WTC11 (cell line): Measurements from ENCODE around the gene DNLZ. TPM values are rescaled to one million over a fixed set of nuclear protein-coding genes. Genes with fewer than 3 reads are reported as not detected.

Experiments
- ATAC-seq: fragments of 200-7000 bp; cut with Tn5 transposase; 2 replicates; pipeline ENCODE4 v1.10.0; 2021; ENCODE audit warnings: mild to moderate bottlenecking, moderate library complexity
- CTCF ChIA-PET: fragments of 300-600 bp; sonication (Branson Sonifier 250); formaldehyde crosslinking; loops from one replicate; lab custom pipeline; 2021; ENCODE audit warnings: antibody characterized with exemption; lab: Charles Lee
- POLR2A ChIA-PET: fragments of 350-600 bp; sonication (Branson Sonifier 250); formaldehyde crosslinking; loops from one replicate; lab custom pipeline; 2021; ENCODE audit warnings: antibody characterized with exemption; lab: Charles Lee
- DNase-seq: peaks from one replicate; pipeline ENCODE4 v3.0.0; 2021; ENCODE audit warnings: low spot score
- H3K27ac Mint-ChIP-seq: 2 replicates; pipeline ENCODE4 v1.8.0; 2021; ENCODE audit warnings: mixed read lengths
- H3K27me3 Mint-ChIP-seq: 2 replicates; pipeline ENCODE4 v1.8.0; 2021; ENCODE audit warnings: low read depth, mild to moderate bottlenecking, moderate library complexity, mixed read lengths
- H3K36me3 Mint-ChIP-seq: 2 replicates; pipeline ENCODE4 v1.8.0; 2021; ENCODE audit warnings: mixed read lengths
- H3K4me1 Mint-ChIP-seq: 2 replicates; pipeline ENCODE4 v1.8.0; 2022; ENCODE audit warnings: mixed read lengths
- H3K4me3 Mint-ChIP-seq: 2 replicates; pipeline ENCODE4 v1.8.0; 2021; ENCODE audit warnings: mild to moderate bottlenecking, moderate library complexity, mixed read lengths
- H3K9me3 Mint-ChIP-seq: 2 replicates; pipeline ENCODE4 v1.8.0; 2021; ENCODE audit warnings: mixed read lengths
- FOXP4 ChIP-seq: sonication (generic); formaldehyde crosslinking; IDR thresholded peaks from 2 replicates; pipeline ENCODE4 v1.8.0; 2022; ENCODE audit warnings: mild to moderate bottlenecking, missing genetic modification reagents
- JUN ChIP-seq: sonication (generic); formaldehyde crosslinking; IDR thresholded peaks from 2 replicates; pipeline ENCODE4 v1.8.0; 2023; ENCODE audit warnings: mild to moderate bottlenecking, missing genetic modification reagents
- MLX ChIP-seq: sonication (generic); formaldehyde crosslinking; IDR thresholded peaks from 2 replicates; pipeline ENCODE4 v1.8.1; 2023; ENCODE audit warnings: mild to moderate bottlenecking, missing genetic modification reagents, moderate library complexity
- MYBL2 ChIP-seq: sonication (generic); formaldehyde crosslinking; IDR thresholded peaks from 2 replicates; pipeline ENCODE4 v1.8.1; 2023; ENCODE audit warnings: mild to moderate bottlenecking, moderate library complexity, missing genetic modification reagents
- NFE2L1 ChIP-seq: sonication (generic); formaldehyde crosslinking; IDR thresholded peaks from 2 replicates; pipeline ENCODE4 v1.8.1; 2023; ENCODE audit warnings: missing genetic modification reagents
- NR1H2 ChIP-seq: sonication (generic); formaldehyde crosslinking; IDR thresholded peaks from 2 replicates; pipeline ENCODE4 v1.9.0; 2021; ENCODE audit warnings: mild to moderate bottlenecking, moderate library complexity, missing genetic modification reagents
- ZBTB21 ChIP-seq: sonication (generic); formaldehyde crosslinking; IDR thresholded peaks from 2 replicates; pipeline ENCODE4 v1.8.1; 2023; ENCODE audit warnings: mild to moderate bottlenecking, missing genetic modification reagents, borderline replicate concordance
- ZNF219 ChIP-seq: sonication (generic); formaldehyde crosslinking; IDR thresholded peaks from 2 replicates; pipeline ENCODE4 v1.8.0; 2023; ENCODE audit warnings: missing genetic modification reagents, mild to moderate bottlenecking, borderline replicate concordance
- ZNF263 ChIP-seq: sonication (generic); formaldehyde crosslinking; IDR thresholded peaks from 2 replicates; pipeline ENCODE4 v1.8.1; 2022; ENCODE audit warnings: low read depth, mild to moderate bottlenecking, moderate library complexity, missing genetic modification reagents
- ZNF416 ChIP-seq: fragments of 250-450 bp; sonication (Bioruptor Pico); IDR thresholded peaks from 2 replicates; pipeline ENCODE4 v1.9.0; 2021; ENCODE audit warnings: mild to moderate bottlenecking, inconsistent platforms
- ZNF423 ChIP-seq: fragments of 250-450 bp; sonication (Bioruptor Pico); IDR thresholded peaks from 2 replicates; pipeline ENCODE4 v2.1.2; 2022; ENCODE audit warnings: mild to moderate bottlenecking, moderate library complexity
- total RNA-seq: library from RNA; stranded (reverse); gene quantifications from 3 replicates; pipeline ENCODE4 v1.2.3, GENCODE V29; 2021
- TF ChIP-seq, protein P1 (sequence below): fragments of 200-600 bp; IDR thresholded peaks from 2 replicates; pipeline ENCODE4 v1.8.0; 2022; ENCODE audit warnings: antibody characterized with exemption
- TF ChIP-seq, protein P2 (sequence below): sonication (generic); formaldehyde crosslinking; IDR thresholded peaks from 2 replicates; pipeline ENCODE4 v1.8.1; 2023; ENCODE audit warnings: mild to moderate bottlenecking, moderate library complexity, missing genetic modification reagents

DNLZ gene
- total RNA-seq, 1 experiment from 2014 or later: 17.2 TPM

DNA sequence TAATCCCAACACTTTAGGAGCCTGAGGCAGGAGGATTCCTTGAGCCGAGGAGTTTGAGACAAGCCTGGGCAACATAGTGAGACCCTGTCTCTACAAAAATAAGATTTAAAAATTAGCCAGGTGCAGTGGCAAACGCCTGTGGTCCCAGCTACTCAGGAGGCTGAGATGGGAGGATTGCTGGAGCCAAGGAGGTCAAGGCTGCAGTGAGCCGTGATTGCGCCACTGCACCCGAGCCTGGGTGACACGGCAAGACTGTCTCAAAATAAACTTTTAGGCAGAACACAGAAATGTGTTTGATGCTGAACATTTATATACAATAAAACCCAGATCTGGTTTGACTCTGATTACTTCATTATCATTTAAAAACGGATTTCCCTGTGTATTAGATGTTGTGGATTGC, 41.9 kb upstream of the DNLZ start:
- ChIA-PET POLR2A (no interaction called here), CTCF (interaction anchor here (1.6 kb wide), 1 partner anchor 60 kb away, joined by 3 read pairs; no protein-coding TSS in a partner anchor)
- ATAC-seq: no peak
- peaks cover 59% of the 10 kb centered on the region for H3K36me3 Mint-ChIP-seq
- no peak for TF ChIP-seq MLX (CRISPR knock-in tag)
- H3K4me3 Mint-ChIP-seq: no peak overlapping the region
- no peaks in the 10 kb centered on the region for H3K9me3 Mint-ChIP-seq
- H3K27ac Mint-ChIP-seq: no peak overlapping the region
- no peaks in the 10 kb centered on the region for H3K27me3 Mint-ChIP-seq
- DNase-seq: no peak
- peaks cover 16% of the 10 kb centered on the region for H3K4me1 Mint-ChIP-seq

DNA sequence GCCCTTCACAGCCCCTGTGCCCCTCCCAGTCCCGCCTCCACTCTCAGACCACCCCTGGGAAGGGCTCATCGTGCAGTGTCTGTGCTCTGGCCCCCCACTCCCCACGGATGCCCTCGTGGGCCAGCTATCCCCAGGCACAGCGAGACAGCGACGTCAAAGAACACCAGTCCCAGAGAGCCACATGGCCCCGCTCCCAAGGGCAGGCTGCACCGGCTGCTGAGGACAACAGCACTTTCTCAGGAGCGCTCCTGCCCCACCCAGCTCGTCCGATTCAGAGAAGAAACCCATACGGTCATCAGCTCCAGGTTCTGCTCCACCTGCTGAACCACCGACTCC, 41.2 kb upstream of the DNLZ start:
- no peaks in the 10 kb centered on the region for H3K27me3 Mint-ChIP-seq
- DNase-seq (no peak), ATAC-seq (no peak)
- peaks cover 14% of the 10 kb centered on the region for H3K4me1 Mint-ChIP-seq
- no peak overlapping the region for H3K4me3 Mint-ChIP-seq
- no peaks in the 10 kb centered on the region for H3K9me3 Mint-ChIP-seq
- ChIA-PET POLR2A (no interaction called here), CTCF (interaction anchor here (1.6 kb wide), 1 partner anchor 59 kb away, joined by 3 read pairs; no protein-coding TSS in a partner anchor)
- H3K36me3 Mint-ChIP-seq: peaks cover 59% of the 10 kb centered on the region
- TF ChIP-seq ZNF416 (CRISPR knock-in tag) (no peak), ZBTB21 (CRISPR knock-in tag) (no peak), ZNF219 (CRISPR knock-in tag) (no peak), NFE2L1 (CRISPR knock-in tag) (no peak), ZNF423 (CRISPR knock-in tag) (no peak), NR1H2 (CRISPR knock-in tag) (no peak), JUN (CRISPR knock-in tag) (no peak), ZNF263 (no peak)
- TF ChIP-seq, protein P1, sequence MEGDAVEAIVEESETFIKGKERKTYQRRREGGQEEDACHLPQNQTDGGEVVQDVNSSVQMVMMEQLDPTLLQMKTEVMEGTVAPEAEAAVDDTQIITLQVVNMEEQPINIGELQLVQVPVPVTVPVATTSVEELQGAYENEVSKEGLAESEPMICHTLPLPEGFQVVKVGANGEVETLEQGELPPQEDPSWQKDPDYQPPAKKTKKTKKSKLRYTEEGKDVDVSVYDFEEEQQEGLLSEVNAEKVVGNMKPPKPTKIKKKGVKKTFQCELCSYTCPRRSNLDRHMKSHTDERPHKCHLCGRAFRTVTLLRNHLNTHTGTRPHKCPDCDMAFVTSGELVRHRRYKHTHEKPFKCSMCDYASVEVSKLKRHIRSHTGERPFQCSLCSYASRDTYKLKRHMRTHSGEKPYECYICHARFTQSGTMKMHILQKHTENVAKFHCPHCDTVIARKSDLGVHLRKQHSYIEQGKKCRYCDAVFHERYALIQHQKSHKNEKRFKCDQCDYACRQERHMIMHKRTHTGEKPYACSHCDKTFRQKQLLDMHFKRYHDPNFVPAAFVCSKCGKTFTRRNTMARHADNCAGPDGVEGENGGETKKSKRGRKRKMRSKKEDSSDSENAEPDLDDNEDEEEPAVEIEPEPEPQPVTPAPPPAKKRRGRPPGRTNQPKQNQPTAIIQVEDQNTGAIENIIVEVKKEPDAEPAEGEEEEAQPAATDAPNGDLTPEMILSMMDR: no peak
- no peak overlapping the region; the same call in 1 of the 2 replicates for H3K27ac Mint-ChIP-seq

DNA sequence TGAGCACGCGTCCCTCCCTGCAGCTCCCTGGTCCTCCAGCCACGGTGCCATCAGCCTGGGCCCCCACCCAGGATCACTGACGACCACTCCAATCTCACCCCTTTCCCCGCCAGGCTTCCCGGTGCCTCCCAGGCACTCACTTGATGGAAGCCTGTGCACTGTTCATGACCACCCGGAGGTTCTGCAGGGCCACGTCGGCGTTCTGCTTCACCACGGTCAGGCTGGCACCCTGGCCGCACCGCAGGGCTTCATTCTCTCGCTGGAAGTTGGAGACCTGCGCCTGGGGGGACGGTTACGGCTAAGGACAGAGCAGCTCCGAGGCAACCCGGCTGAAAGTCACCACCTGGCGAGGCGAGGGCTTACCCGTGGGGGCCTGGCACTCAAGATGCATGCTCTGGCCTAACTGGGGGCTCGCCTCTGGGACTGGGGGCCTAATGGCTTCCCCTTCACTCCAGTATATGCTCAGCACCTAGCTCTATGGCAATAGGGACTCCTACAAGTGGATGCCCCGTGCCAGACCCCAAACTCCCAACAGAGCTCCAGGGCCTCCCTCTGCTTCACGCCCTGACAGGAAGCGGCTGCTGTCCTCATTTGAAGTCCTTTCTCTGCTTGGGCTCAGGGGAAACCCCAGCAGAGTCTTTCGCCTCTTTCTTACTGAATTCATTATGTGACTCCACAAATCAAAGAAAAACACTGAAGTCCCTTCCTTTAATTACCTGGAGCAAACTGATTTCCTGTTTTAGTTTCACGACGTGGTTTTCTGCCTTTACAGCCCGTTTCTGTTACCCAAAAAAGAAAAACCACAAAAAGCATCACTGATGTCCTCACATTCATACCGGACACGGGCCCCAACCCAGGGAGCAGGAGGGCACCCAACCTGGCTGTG, 40.6 kb upstream of the DNLZ start:
- H3K27ac Mint-ChIP-seq: no peak overlapping the region
- no peaks in the 10 kb centered on the region for H3K27me3 Mint-ChIP-seq
- peaks cover 10% of the 10 kb centered on the region for H3K4me1 Mint-ChIP-seq
- ChIA-PET POLR2A (no interaction called here), CTCF (interaction anchor here (1.3 to 1.6 kb wide), 2 partner anchors 15 to 58 kb away, joined by 3 read pairs; no protein-coding TSS in a partner anchor)
- no peak for DNase-seq
- H3K9me3 Mint-ChIP-seq: no peaks in the 10 kb centered on the region
- peaks cover 54% of the 10 kb centered on the region for H3K36me3 Mint-ChIP-seq
- H3K4me3 Mint-ChIP-seq: no peak overlapping the region
- TF ChIP-seq, protein P2, sequence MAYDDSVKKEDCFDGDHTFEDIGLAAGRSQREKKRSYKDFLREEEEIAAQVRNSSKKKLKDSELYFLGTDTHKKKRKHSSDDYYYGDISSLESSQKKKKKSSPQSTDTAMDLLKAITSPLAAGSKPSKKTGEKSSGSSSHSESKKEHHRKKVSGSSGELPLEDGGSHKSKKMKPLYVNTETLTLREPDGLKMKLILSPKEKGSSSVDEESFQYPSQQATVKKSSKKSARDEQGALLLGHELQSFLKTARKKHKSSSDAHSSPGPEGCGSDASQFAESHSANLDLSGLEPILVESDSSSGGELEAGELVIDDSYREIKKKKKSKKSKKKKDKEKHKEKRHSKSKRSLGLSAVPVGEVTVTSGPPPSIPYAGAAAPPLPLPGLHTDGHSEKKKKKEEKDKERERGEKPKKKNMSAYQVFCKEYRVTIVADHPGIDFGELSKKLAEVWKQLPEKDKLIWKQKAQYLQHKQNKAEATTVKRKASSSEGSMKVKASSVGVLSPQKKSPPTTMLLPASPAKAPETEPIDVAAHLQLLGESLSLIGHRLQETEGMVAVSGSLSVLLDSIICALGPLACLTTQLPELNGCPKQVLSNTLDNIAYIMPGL (CRISPR knock-in tag): no peak
- ATAC-seq: no peak

- peaks cover 48% of the 10 kb centered on the region for H3K36me3 Mint-ChIP-seq
- peaks cover 10% of the 10 kb centered on the region for H3K4me1 Mint-ChIP-seq
- ChIA-PET POLR2A (no interaction called here), CTCF (interaction anchor here (1.3 kb wide), 1 partner anchor 14 kb away, joined by 3 read pairs; no protein-coding TSS in a partner anchor)
- no peaks in the 10 kb centered on the region for H3K27me3 Mint-ChIP-seq
- H3K27ac Mint-ChIP-seq: no peak overlapping the region
- TF ChIP-seq MYBL2 (CRISPR knock-in tag): no peak
- no peak for TF ChIP-seq FOXP4
- H3K4me3 Mint-ChIP-seq: no peak overlapping the region
- DNase-seq (no peak), ATAC-seq (no peak)
- no peaks in the 10 kb centered on the region for H3K9me3 Mint-ChIP-seq
These were observed 40.0 kb upstream of the DNLZ start for GRCh38 chr9:136403538-136403914.
